HG02588 (cell line): ENCODE results near the gene TROAP.
A peak's percentile ranks its signal among the peaks of the same experiment; 100 is the strongest.
"Not testable (repeated sequence)": the region's sequence is repeated elsewhere in the genome, so short reads cannot be mapped to it uniquely, and the experiment has no call there.

Experiments used
- ATAC-seq: cut with Tn5 transposase; IDR thresholded peaks from one replicate; pipeline ENCODE4 v1.9.1; 2021; ENCODE audit warnings: mild to moderate bottlenecking, moderate library complexity; ENCODE audit not compliant: unreplicated experiment

The TROAP gene, protein sequence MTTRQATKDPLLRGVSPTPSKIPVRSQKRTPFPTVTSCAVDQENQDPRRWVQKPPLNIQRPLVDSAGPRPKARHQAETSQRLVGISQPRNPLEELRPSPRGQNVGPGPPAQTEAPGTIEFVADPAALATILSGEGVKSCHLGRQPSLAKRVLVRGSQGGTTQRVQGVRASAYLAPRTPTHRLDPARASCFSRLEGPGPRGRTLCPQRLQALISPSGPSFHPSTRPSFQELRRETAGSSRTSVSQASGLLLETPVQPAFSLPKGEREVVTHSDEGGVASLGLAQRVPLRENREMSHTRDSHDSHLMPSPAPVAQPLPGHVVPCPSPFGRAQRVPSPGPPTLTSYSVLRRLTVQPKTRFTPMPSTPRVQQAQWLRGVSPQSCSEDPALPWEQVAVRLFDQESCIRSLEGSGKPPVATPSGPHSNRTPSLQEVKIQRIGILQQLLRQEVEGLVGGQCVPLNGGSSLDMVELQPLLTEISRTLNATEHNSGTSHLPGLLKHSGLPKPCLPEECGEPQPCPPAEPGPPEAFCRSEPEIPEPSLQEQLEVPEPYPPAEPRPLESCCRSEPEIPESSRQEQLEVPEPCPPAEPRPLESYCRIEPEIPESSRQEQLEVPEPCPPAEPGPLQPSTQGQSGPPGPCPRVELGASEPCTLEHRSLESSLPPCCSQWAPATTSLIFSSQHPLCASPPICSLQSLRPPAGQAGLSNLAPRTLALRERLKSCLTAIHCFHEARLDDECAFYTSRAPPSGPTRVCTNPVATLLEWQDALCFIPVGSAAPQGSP

GRCh38 chr12:49322708-49323523, at the start of gene TROAP:
TSS of gene TROAP (plus strand) at chr12:49323255. CDS start at chr12:49323609, 354 bp downstream.
- ATAC-seq, result peak; percentile 97

DNA sequence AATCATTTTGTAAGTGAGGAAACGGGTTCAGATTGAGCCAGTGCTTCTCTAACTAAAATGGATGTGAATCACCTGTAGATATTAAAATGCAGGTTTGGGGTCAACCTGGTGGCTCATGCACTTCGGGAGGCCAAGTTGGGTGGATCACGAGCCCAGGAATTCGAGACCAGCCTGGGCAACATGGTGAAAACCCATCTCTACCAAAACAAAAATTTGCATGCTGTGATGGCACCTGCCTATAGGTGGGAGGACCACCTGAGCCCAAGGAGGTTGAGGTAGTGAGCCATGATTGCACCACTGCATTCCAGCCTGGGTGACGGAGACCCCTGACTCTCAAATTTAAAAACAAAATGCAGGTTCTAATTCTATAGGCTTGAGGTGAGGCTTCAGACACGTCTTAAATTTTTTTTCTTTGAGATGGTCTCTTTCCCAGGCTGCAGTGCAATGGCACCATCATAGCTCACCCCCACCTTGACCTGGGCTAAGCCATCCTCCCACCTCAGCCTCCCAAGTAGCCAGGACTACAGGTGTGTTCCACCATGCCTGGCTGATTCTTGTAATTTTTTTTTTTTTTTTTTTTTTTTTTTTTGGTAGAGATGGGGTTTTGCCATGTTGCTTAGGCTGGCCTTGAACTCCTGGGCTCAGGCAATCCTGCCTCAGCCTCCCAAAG, 49.2 kb upstream of the TROAP start:
- ATAC-seq, result no peak

DNA sequence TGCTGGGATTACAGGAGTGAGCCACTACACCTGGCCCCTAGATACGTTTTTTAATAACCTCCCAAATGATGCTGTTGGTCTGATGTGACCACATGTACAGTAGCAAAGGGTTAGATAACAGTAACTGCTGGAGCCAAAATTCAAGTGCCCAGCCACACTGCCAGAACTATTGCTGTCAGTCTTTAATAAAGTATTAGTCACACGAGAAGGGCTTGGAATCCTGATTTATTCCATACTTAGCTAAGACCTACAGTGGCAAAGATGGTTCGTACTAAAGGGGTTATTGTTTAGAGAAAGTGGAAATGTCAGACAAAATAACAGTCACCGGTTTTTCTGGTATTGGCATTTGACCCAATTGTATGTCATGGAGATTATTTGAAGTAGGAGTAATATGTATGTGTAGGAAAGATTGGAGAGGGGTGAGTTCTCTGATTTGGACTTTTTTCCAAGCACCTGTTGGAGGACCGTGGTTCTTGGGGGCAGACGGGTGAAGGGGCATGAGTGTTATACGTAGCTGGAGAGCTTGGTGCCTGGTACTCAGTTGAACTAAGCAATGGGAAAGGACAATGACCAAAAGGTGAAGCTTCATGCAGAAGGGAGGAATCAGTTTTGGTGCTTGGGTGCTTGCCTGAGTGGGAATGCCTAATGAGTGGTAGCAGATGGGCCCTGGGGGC, 48.5 kb upstream of the TROAP start:
- no peak for ATAC-seq

DNA sequence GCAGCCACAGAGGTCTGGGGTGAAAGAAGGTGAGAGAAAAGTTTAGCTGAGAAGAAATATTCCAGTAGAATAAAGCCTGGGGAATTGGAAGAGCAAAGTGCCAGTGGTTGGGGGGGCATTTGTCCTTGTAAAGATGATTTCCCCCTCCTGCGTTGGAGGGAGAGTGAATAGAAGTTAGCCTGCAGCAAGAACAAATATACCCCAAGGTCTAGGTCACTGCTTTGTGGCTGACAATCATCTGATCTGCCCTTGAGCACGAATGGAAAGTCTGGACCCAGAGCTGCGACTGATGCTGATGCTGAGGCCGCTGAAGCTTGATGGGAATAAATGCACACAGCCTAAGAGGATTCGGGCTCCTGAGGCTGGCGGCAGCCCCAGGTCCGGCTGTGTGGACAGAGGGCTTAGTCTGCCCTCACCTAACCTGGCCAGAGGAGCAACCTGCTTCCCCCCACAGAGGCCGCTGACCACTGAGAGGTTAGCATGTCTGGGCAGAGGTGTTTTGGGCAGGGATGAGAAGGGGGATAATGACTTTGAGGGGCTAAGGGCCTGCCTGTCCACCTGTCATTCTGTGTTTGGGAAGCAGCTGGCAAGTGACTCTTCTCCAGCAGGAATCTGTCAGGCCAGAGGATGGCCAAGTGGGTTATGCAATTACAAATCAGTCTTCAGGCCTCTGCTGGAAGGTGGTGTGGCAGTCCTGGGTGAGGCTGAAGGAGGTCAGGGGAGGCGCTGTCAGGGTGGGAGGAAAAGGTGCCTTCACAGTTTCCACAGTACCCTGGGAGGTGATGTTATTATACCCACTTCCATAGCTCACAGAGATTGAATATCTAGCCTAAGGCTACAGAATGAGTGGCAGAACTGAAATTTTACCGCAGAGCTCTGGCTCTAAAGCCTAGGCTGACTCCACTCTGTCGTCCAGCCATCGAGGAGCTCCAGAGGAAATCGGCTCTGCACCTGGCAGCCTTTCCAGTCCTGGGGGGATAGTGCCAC, 46.5 kb upstream of the TROAP start:
- ATAC-seq, result no peak

DNA sequence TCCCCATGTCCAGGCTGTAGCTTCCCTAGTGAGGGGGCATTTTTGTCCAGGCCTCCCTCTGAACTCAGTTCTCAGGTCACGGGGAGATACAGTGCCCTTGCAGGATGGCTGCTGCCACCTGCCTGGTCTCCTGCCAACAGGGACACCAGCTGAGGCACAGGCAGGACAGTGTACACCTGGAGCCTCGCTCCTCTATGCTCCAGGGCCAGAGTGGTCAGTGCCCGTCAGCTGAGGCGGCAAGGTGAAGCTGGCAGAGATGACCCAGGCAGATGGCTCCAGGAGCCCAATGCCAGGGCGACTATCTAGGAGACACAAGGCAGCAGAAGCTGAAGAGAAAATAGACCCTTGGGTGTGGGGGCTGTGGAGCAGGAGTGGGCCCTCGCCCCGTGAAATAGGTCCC, 45.6 kb upstream of the TROAP start:
- ATAC-seq, result no peak

DNA sequence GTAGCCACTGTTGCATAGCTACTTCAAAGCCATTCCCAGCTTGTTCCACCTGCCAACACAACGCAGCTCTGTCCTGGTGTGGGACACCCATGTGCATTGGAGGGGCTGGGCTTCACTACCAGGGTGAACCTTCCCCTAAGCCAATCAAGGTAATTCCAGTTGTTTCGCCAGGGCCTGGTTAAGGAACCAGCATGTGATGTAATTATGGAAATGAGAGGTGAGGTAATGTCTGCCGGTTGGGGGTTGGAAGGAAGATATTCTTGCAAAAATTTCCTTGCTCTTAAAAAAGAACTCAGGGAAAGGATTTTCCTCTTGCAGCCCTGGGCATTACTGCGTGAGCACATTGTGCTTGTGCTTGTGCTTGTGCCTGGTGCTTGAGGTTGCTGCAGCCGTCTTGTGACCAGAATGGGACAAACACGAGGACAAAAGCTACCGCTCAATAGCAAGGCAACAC, 43.3 kb upstream of the TROAP start:
- no peak for ATAC-seq

DNA sequence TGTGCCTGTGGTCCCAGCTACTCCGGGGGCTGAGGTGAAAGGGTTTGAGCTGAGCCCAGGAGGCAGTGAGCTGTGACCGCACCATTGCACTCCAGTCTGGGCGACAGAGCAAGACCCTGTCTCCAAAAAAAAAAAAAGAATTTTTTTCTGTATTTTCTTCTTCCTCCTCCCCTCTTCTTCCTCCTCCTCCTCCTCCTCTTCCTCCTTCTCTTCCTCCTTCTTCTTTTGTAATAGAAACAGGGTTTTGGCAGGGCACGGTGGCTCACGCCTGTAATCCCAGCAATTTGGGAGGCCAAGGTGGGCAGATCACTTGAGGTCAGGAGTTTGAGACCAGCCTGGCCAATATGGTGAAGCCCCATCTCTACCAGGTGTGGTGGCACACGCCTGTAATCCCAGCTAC, 42.5 kb upstream of the TROAP start:
- not testable (repeated sequence) for ATAC-seq

- ATAC-seq, result no peak
Measured at GRCh38 chr12:49282302-49282701, 40.8 kb upstream of the TROAP start.

DNA sequence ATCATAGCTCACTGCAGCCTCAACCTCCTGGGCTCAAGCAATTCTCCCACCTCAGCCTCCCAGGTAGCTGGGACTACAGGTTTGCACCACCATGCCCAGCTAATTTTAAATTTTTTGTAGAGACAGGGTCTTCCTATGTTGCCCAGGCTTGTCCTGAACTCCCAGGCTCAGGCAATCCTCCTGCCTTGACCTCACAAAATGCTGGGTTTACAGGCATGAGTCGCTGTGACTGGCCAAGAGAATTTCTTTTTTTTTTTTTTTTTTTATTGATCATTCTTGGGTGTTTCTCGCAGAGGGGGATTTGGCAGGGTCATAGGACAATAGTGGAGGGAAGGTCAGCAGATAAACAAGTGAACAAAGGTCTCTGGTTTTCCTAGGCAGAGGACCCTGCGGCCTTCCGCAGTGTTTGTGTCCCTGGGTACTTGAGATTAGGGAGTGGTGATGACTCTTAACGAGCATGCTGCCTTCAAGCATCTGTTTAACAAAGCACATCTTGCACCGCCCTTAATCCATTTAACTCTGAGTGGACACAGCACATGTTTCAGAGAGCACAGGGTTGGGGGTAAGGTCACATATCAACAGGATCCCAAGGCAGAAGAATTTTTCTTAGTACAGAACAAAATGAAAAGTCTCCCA, 40.2 kb upstream of the TROAP start:
- not testable (repeated sequence) for ATAC-seq

DNA sequence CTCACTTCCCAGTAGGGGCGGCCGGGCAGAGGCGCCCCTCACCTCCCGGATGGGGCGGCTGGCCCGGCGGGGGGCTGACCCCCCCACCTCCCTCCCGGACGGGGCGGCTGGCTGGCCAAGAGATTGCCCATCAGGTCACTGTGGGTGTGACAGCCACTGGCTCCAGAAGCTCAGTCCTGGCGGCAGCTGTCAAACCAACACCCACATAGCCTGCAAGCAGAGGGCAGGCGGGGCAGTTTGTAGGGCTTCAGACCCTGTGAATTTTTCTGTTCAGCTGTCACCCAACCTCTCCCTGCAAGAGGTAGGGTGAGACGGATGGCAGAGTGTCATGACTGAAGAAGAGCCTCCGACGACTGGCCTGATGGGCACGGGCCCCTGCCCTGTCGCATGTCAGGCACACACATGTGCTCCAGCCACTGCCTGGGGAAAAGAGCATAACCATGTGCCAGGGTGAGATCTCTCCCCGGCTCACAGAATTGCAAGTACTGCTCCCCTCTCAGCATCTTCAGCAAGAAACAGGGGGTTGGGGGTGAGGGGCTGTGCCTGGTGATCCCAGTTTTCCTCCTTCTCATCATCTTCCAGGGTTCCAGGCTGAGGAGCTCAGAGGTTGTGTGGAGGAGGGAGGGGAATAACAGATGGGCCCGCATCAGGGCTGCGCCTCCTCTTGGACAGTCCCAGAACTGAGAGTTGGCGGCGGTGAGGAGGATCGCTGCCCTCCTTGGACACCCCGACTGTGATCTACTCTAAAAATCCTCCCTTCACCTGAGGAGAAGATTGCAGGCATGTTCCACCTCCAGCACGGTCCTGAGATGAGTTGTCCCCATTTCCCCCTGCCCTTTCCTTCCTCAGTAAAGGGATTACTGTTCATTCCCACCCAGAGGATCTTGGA, 39.3 kb upstream of the TROAP start:
- no peak for ATAC-seq

GRCh38 chr12:49284672-49285071, 38.4 kb upstream of the TROAP start:
- no peak for ATAC-seq

- ATAC-seq, result no peak
Measured at GRCh38 chr12:49287876-49288275, 35.2 kb upstream of the TROAP start.

DNA sequence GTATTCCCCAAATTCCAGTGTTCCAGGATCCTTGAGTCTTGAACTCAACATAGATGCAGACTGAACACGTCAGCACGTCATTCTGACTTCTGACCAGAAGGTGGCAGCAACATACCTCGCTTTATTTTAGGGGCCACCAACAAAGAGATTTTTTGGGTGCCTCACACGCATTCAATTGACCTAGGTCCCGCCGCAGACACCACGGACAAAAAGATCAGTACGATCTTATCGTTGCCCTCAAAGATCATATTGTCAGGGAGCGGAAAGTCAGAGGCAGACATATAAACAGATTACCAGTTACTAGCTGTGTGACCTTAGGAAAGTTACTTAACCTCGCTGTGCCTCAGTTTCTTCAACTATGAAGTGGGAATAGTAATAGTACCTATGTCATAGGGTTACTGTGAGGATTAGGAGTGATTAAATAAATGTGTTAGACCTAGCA, 34.6 kb upstream of the TROAP start:
- ATAC-seq, result no peak

- no peak for ATAC-seq
Measured at GRCh38 chr12:49288922-49289555, 34.0 kb upstream of the TROAP start.

- ATAC-seq, result no peak
Measured at GRCh38 chr12:49292729-49293055, 30.4 kb upstream of the TROAP start.

DNA sequence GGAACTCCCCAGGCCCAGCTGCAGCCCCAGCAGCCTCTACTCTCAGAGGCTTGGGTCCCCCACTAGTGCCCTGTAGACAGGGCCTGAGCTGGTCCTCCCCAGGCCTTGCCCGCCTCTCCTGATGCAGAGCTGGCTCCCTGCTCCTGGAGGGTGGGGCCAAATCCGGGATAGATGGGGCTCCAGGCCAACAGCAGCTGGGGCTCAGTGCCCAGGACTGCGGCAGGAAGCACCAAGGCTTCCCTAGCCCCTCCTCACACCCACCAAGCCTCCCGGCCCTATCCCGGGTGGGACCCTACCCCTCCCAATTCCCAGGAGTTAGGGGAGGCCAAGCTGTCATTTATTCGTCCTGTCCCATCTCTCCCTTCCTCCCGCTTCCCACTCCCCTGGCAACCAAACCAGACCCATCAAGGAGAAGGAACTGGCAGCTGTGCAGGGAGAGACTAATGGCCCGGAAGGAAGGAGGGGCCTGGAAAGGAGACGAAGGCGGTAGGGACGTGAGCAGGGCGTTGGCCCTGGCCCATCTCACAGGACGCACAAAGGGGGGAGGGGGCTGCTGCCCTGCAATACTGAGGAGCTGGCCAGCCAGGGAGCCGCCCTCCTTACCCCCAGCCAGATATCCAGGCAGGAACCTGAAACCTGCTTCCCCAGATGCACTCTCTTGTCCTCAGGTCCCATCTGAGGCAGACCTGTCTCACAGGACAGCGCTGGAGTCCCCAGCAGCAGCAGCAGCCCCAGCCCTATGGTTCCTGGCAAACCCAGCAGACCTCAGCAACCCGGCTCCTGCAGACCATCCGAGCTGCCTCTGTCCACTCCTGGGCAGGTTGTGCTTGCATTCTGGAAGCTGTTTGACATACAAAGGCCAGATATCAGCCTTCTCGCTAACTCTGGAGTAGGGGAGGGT, 29.7 kb upstream of the TROAP start:
- ATAC-seq, result no peak
